Fibroblast of lung (primary cell): Measurements from ENCODE around the gene RPS6KA2. TPM values are rescaled to one million over a fixed set of nuclear protein-coding genes. Genes with fewer than 3 reads are reported as not detected.

Experiments
- DNase-seq, 2 donors: peaks; one replicate each; pipeline versions ENCODE4 v3.0.0 to v3.0.0-alpha.2; 2010; ENCODE audit warnings: low read depth in 2 of 2
- H2AFZ ChIP-seq: 2 replicates; pipeline ENCODE4 v1.5.1; 2012; ENCODE audit warnings: low read length, control low read depth, inconsistent platforms
- H3K27ac ChIP-seq: 2 replicates; pipeline ENCODE4 v1.5.1; 2011; ENCODE audit warnings: low read length, control low read depth; ENCODE audit not compliant: insufficient read depth
- H3K27me3 ChIP-seq: 2 replicates; pipeline ENCODE4 v1.5.1; 2011; ENCODE audit warnings: mild to moderate bottlenecking, low read length; ENCODE audit not compliant: control insufficient read depth, insufficient read depth
- H3K36me3 ChIP-seq: 2 replicates; pipeline ENCODE4 v1.5.1; 2011; ENCODE audit warnings: low read length; ENCODE audit not compliant: control insufficient read depth, insufficient read depth
- H3K4me1 ChIP-seq: 2 replicates; pipeline ENCODE4 v1.5.1; 2011; ENCODE audit warnings: low read length; ENCODE audit not compliant: control insufficient read depth, insufficient read depth; ENCODE audit errors: extremely low read depth
- H3K4me2 ChIP-seq: 2 replicates; pipeline ENCODE4 v1.5.1; 2011; ENCODE audit warnings: low read length, control low read depth; ENCODE audit not compliant: insufficient read depth; ENCODE audit errors: extremely low read depth
- H3K4me3 ChIP-seq, 4 experiments: fragments of 200-600 bp in 1 of 4; sonication (generic) in 1 of 4; replicated peaks in 1 of 4; 2 replicates each; pipeline ENCODE4 v1.5.1; 2011 to 2016; ENCODE audit warnings: low read length in 4 of 4, low read depth in 3 of 4, mild to moderate bottlenecking in 3 of 4, control low read depth in 2 of 4, inconsistent platforms in 1 of 4, mixed read lengths in 1 of 4; ENCODE audit not compliant: insufficient read depth in 1 of 4; ENCODE audit errors: control extremely low read depth in 1 of 4
- H3K79me2 ChIP-seq: 2 replicates; pipeline ENCODE4 v1.5.1; 2012; ENCODE audit warnings: mild to moderate bottlenecking, low read length, inconsistent platforms; ENCODE audit not compliant: control insufficient read depth, insufficient read depth
- H3K9ac ChIP-seq: 2 replicates; pipeline ENCODE4 v1.5.1; 2011; ENCODE audit warnings: mild to moderate bottlenecking, low read length, control low read depth; ENCODE audit not compliant: insufficient read depth
- H3K9me3 ChIP-seq: 2 replicates; pipeline ENCODE4 v1.5.1; 2012; ENCODE audit warnings: low read depth, low read length; ENCODE audit not compliant: control insufficient read depth, insufficient read depth
- H4K20me1 ChIP-seq: 2 replicates; pipeline ENCODE4 v1.5.1; 2011; ENCODE audit warnings: low read length; ENCODE audit not compliant: control insufficient read depth, insufficient read depth; ENCODE audit errors: extremely low read depth
- CTCF ChIP-seq, 2 donors: IDR thresholded peaks in 1 of 2; conservative IDR thresholded peaks in 1 of 2; 1 replicate in 1 of 2; 2 replicates in 1 of 2; pipeline ENCODE4 v1.5.1; 2011 to 2012; ENCODE audit warnings: low read length in 2 of 2, control low read depth in 1 of 2, inconsistent platforms in 1 of 2, low read depth in 1 of 2, mild to moderate bottlenecking in 1 of 2
- EZH2 ChIP-seq: IDR thresholded peaks from 2 replicates; pipeline ENCODE4 v1.5.1; 2012; ENCODE audit warnings: low read length, control low read depth, mild to moderate bottlenecking; ENCODE audit errors: missing control alignments
- polyA plus RNA-seq, 2 donors: library from polyadenylated mRNA; depleted of rRNA in 1 of 2; stranded (reverse) in 1 of 2; unstranded in 1 of 2; fragments of >200 nt; gene quantifications; 2 replicates each; pipeline ENCODE4 v1.2.1, GENCODE V29; 2011 to 2012; ENCODE audit warnings: missing spikeins in 1 of 2
- total RNA-seq: library from RNA; depleted of rRNA; stranded (reverse); fragments of >200 nt; gene quantifications from 2 replicates; pipeline ENCODE4 v1.2.1, GENCODE V29; 2014

The RPS6KA2 gene
- total and polyA plus RNA-seq, 2 donors (not counting 1 experiment from before 2014, with no cell fraction given) = 66.8 to 116 TPM

GRCh38 chr6:166501246-166501645 lies 125.8 kb downstream of the RPS6KA2 start:
- DNase-seq = no peak
- Histone ChIP-seq H3K27ac (no peak overlapping the region), H2AFZ (no peak overlapping the region), H3K9me3 (no peaks in the 10 kb centered on the region), H3K4me1 (no peaks in the 10 kb centered on the region), H3K79me2 (no peaks in the 10 kb centered on the region), H3K4me2 (no peak overlapping the region), H3K27me3 (no peaks in the 10 kb centered on the region), H4K20me1 (no peaks in the 10 kb centered on the region), H3K4me3 (no peak overlapping the region), H3K9ac (no peak overlapping the region), H3K36me3 (peaks cover 18% of the 10 kb centered on the region)
- no peak for TF ChIP-seq CTCF (conservative IDR thresholded peaks at IDR 0.05 in 1 of 2, IDR thresholded peaks at IDR 0.05 in 1 of 2; ENCODE audit: low read depth in 1 of 2, low read length in 2 of 2)
- no peak for TF ChIP-seq EZH2

GRCh38 chr6:166500246-166500645 lies 126.8 kb downstream of the RPS6KA2 start:
- no peaks in the 10 kb centered on the region for H3K79me2 ChIP-seq
- H3K9ac ChIP-seq = no peak overlapping the region
- H3K27me3 ChIP-seq = no peaks in the 10 kb centered on the region
- no peak for DNase-seq
- no peak overlapping the region for H3K4me3 ChIP-seq
- no peaks in the 10 kb centered on the region for H3K9me3 ChIP-seq
- H3K4me2 ChIP-seq = no peak overlapping the region
- H3K4me1 ChIP-seq = no peaks in the 10 kb centered on the region
- H3K36me3 ChIP-seq = peaks cover 16% of the 10 kb centered on the region
- no peaks in the 10 kb centered on the region for H4K20me1 ChIP-seq
- TF ChIP-seq CTCF (conservative IDR thresholded peaks at IDR 0.05 in 1 of 2, IDR thresholded peaks at IDR 0.05 in 1 of 2; ENCODE audit: low read depth in 1 of 2, low read length in 2 of 2) = no peak
- no peak for TF ChIP-seq EZH2
- H3K27ac ChIP-seq = no peak overlapping the region
- H2AFZ ChIP-seq = no peak overlapping the region

- TF ChIP-seq EZH2 (no peak), CTCF (conservative IDR thresholded peaks at IDR 0.05 in 1 of 2, IDR thresholded peaks at IDR 0.05 in 1 of 2; ENCODE audit: low read depth in 1 of 2, low read length in 2 of 2) (no peak)
- Histone ChIP-seq H3K4me1 (no peaks in the 10 kb centered on the region), H2AFZ (no peak overlapping the region), H3K9ac (no peak overlapping the region), H3K4me2 (no peak overlapping the region), H3K4me3 (no peak overlapping the region), H3K36me3 (peaks cover 22% of the 10 kb centered on the region), H3K27ac (no peak overlapping the region), H4K20me1 (no peaks in the 10 kb centered on the region), H3K79me2 (no peaks in the 10 kb centered on the region), H3K27me3 (no peaks in the 10 kb centered on the region), H3K9me3 (no peaks in the 10 kb centered on the region)
- no peak for DNase-seq
Measured at GRCh38 chr6:166499350-166500163, 127.5 kb downstream of the RPS6KA2 start.
